T-cell (primary cell): ENCODE results near the gene DNPH1. TPM values are rescaled to one million over a fixed set of nuclear protein-coding genes. Genes with fewer than 3 reads are reported as not detected.

Experiments used
- ATAC-seq, 4 experiments: fragments of 200-7000 bp in 3 of 4; fragments of 150-1000 bp in 1 of 4; cut with Tn5 transposase; replicated peaks in 1 of 4; 1 replicate in 3 of 4; 2 replicates in 1 of 4; pipeline ENCODE4 v1.10.0; 2021; ENCODE audit warnings: moderate library complexity in 3 of 4, mild to moderate bottlenecking in 2 of 4, moderate number of reproducible peaks in 1 of 4
- CTCF ChIA-PET, 2 donors: fragments of 300-600 bp; sonication (Branson Sonifier 250); formaldehyde crosslinking; loops; one replicate each; lab custom pipeline; 2022; ENCODE audit warnings: antibody characterized with exemption in 2 of 2; lab: Charles Lee
- POLR2A ChIA-PET, 2 donors: fragments of 300-600 bp; sonication (Branson Sonifier 250); formaldehyde crosslinking; loops; one replicate each; lab custom pipeline; 2022; ENCODE audit warnings: antibody characterized with exemption in 2 of 2; lab: Charles Lee
- DNase-seq, 35 experiments: peaks; one replicate each; pipeline versions ENCODE4 v3.0.0 to v3.0.0-alpha.2; 2013 to 2023
- H3K27ac ChIP-seq: one replicate; pipeline ENCODE4 v1.5.1; 2013; ENCODE audit warnings: low read length
- H3K27me3 ChIP-seq, 2 experiments: replicated peaks in 1 of 2; 1 replicate in 1 of 2; 2 replicates in 1 of 2; pipeline versions ENCODE4 v1.6.1 to v1.7.0; 2013; ENCODE audit warnings: low read length in 1 of 2, mixed read lengths in 1 of 2; ENCODE audit not compliant: control insufficient read depth in 2 of 2, insufficient read depth in 2 of 2; ENCODE audit errors: extremely low read depth in 1 of 2
- H3K36me3 ChIP-seq, 2 donors: 1 replicate in 1 of 2; 2 replicates in 1 of 2; pipeline versions ENCODE4 v1.6.1 to v1.7.0; 2013; ENCODE audit warnings: low read length in 1 of 2; ENCODE audit not compliant: control insufficient read depth in 2 of 2, insufficient read depth in 1 of 2; ENCODE audit errors: extremely low read depth in 1 of 2
- H3K4me1 ChIP-seq, 2 experiments: 1 replicate in 1 of 2; 2 replicates in 1 of 2; pipeline versions ENCODE4 v1.6.1 to v1.7.0; 2013; ENCODE audit warnings: low read length in 2 of 2, mixed read lengths in 1 of 2; ENCODE audit not compliant: insufficient read depth in 2 of 2, control insufficient read depth in 1 of 2; ENCODE audit errors: extremely low read depth in 1 of 2
- H3K4me3 ChIP-seq, 2 donors: 1 replicate in 1 of 2; 2 replicates in 1 of 2; pipeline versions ENCODE4 v1.5.1 to v1.7.0; 2013; ENCODE audit warnings: mild to moderate bottlenecking in 2 of 2, low read length in 1 of 2, moderate library complexity in 1 of 2; ENCODE audit not compliant: control insufficient read depth in 1 of 2; ENCODE audit errors: extremely low read depth in 1 of 2
- H3K9me3 ChIP-seq: 2 replicates; pipeline ENCODE4 v1.7.0; 2013
- H3K27ac Mint-ChIP-seq, 2 donors: one replicate each; pipeline ENCODE4 v1.8.0; 2020 to 2021; ENCODE audit warnings: mild to moderate bottlenecking in 2 of 2, mixed read lengths in 2 of 2
- H3K27me3 Mint-ChIP-seq, 2 donors: one replicate each; pipeline ENCODE4 v1.8.0; 2021 to 2022; ENCODE audit warnings: mixed read lengths in 2 of 2
- H3K36me3 Mint-ChIP-seq: one replicate; pipeline ENCODE4 v1.8.0; 2021; ENCODE audit warnings: mixed read lengths
- H3K4me1 Mint-ChIP-seq, 3 donors: one replicate each; pipeline ENCODE4 v1.8.0; 2020 to 2022; ENCODE audit warnings: mixed read lengths in 3 of 3, mild to moderate bottlenecking in 1 of 3
- H3K4me3 Mint-ChIP-seq, 3 donors: one replicate each; pipeline ENCODE4 v1.8.0; 2020 to 2022; ENCODE audit warnings: mild to moderate bottlenecking in 3 of 3, mixed read lengths in 3 of 3, moderate library complexity in 3 of 3
- H3K9me3 Mint-ChIP-seq, 3 donors: one replicate each; pipeline ENCODE4 v1.8.0; 2020 to 2022; ENCODE audit warnings: mixed read lengths in 3 of 3
- WGBS: methylation state at CpG from one replicate; pipeline ENCODE4 v1.1.5; 2013; ENCODE audit warnings: missing lambda C conversion rate; ENCODE audit not compliant: insufficient coverage; 5-methylcytosine and 5-hydroxymethylcytosine counted together
- total RNA-seq, 35 experiments: library from RNA in 6 of 35; stranded (reverse) in 6 of 35; fragments of 120-200 nt in 1 of 35; gene quantifications; one replicate each; pipeline versions ENCODE4 v1.2.1 to v1.2.4 and lab custom pipeline; 2013 to 2026

The DNPH1 gene
- total RNA-seq, 5 donors from 2014 or later (not counting 1 experiment from before 2014, with no cell fraction given) = 28.5 to 76.1 (median 57.5) TPM

GRCh38 chr6:43261198-43261597 lies 31.9 kb upstream of the DNPH1 start:
- peaks cover 3 to 6% of the 10 kb centered on the region in 2 donors for H3K27me3 Mint-ChIP-seq
- no peak overlapping the region for H3K27ac ChIP-seq
- ChIA-PET CTCF (interaction anchor here in 1 of 2 donors (0.6 kb wide), 1 partner anchor 195 kb away, joined by 3 read pairs; no protein-coding TSS in a partner anchor), POLR2A (no interaction called here)
- no CpG with 5 or more reads among the region's 5 CpGs for WGBS
- no peaks in the 10 kb centered on the region for H3K36me3 Mint-ChIP-seq
- H3K36me3 ChIP-seq = no peaks in the 10 kb centered on the region
- H3K9me3 ChIP-seq = no peaks in the 10 kb centered on the region
- no peak overlapping the region for H3K4me3 Mint-ChIP-seq
- H3K27ac Mint-ChIP-seq = no peak overlapping the region
- ATAC-seq (no peak), DNase-seq (no peak)
- H3K9me3 Mint-ChIP-seq = no peaks in the 10 kb centered on the region
- H3K4me1 Mint-ChIP-seq = peaks cover 1 to 6% (median 1%) of the 10 kb centered on the region in 3 donors
- peaks cover 0 to 6% of the 10 kb centered on the region in 2 experiments for H3K4me1 ChIP-seq
- H3K4me3 ChIP-seq = no peak overlapping the region
- peaks cover 0 to 33% of the 10 kb centered on the region in 2 experiments for H3K27me3 ChIP-seq

GRCh38 chr6:43260791-43261190 lies 31.5 kb upstream of the DNPH1 start:
- Histone ChIP-seq H3K9me3 (no peaks in the 10 kb centered on the region), H3K36me3 (no peaks in the 10 kb centered on the region), H3K27ac (no peak overlapping the region), H3K4me3 (no peak overlapping the region), H3K27me3 (peaks cover 0 to 35% of the 10 kb centered on the region in 2 experiments), H3K4me1 (peaks cover 0 to 6% of the 10 kb centered on the region in 2 experiments)
- POLR2A ChIA-PET = no interaction called here
- H3K9me3 Mint-ChIP-seq = no peaks in the 10 kb centered on the region
- H3K4me1 Mint-ChIP-seq = peaks cover 1 to 6% (median 1%) of the 10 kb centered on the region in 3 donors
- H3K27ac Mint-ChIP-seq = no peak overlapping the region
- no peaks in the 10 kb centered on the region for H3K36me3 Mint-ChIP-seq
- CTCF ChIA-PET = interaction anchor here (0.5 to 0.6 kb wide), 2 partner anchors 196 to 217 kb away, joined by 3 read pairs; partner anchors contain the start of gene TJAP1 (in 1 of the 2)
- no peak for ATAC-seq
- H3K27me3 Mint-ChIP-seq = peaks cover 3 to 6% of the 10 kb centered on the region in 2 donors
- no peak overlapping the region for H3K4me3 Mint-ChIP-seq
- DNase-seq = no peak
- 86% methylated on average over 1 of the region's 4 CpGs for WGBS

- H3K9me3 Mint-ChIP-seq = no peaks in the 10 kb centered on the region
- Histone ChIP-seq H3K9me3 (no peaks in the 10 kb centered on the region), H3K4me1 (peaks cover 0 to 6% of the 10 kb centered on the region in 2 experiments), H3K36me3 (no peaks in the 10 kb centered on the region), H3K4me3 (no peak overlapping the region), H3K27ac (no peak overlapping the region), H3K27me3 (peaks cover 0 to 37% of the 10 kb centered on the region in 2 experiments)
- no peak overlapping the region for H3K4me3 Mint-ChIP-seq
- no peak for DNase-seq
- 91% methylated on average over 20 of the region's 30 CpGs for whole genome bisulfite sequencing
- H3K4me1 Mint-ChIP-seq = peaks cover 1 to 6% (median 1%) of the 10 kb centered on the region in 3 donors
- no peak overlapping the region for H3K27ac Mint-ChIP-seq
- ChIA-PET CTCF (interaction anchor here in 1 of 2 donors (0.6 kb wide), 1 partner anchor 50 kb away, joined by 3 read pairs; no protein-coding TSS in a partner anchor), POLR2A (no interaction called here)
- no peaks in the 10 kb centered on the region for H3K36me3 Mint-ChIP-seq
- ATAC-seq = no peak
- peaks cover 5 to 12% of the 10 kb centered on the region in 2 donors for H3K27me3 Mint-ChIP-seq
These were observed 29.8 kb upstream of the DNPH1 start for GRCh38 chr6:43258807-43259686.

GRCh38 chr6:43258180-43258579 lies 28.9 kb upstream of the DNPH1 start:
- Mint-ChIP-seq H3K36me3 (no peaks in the 10 kb centered on the region), H3K4me1 (no peaks in the 10 kb centered on the region), H3K27me3 (peaks cover 10 to 18% of the 10 kb centered on the region in 2 donors), H3K4me3 (no peak overlapping the region), H3K9me3 (no peaks in the 10 kb centered on the region), H3K27ac (no peak overlapping the region)
- Histone ChIP-seq H3K4me1 (peaks cover 0 to under 1% of the 10 kb centered on the region in 2 experiments), H3K27ac (no peak overlapping the region), H3K36me3 (no peaks in the 10 kb centered on the region), H3K4me3 (no peak overlapping the region), H3K9me3 (no peaks in the 10 kb centered on the region), H3K27me3 (peaks cover 0 to 40% of the 10 kb centered on the region in 2 experiments)
- POLR2A ChIA-PET = no interaction called here
- DNase-seq (no peak), ATAC-seq (no peak)
- 89% methylated on average over 1 of the region's 4 CpGs for WGBS
- CTCF ChIA-PET = no interaction called here

- ATAC-seq = no peak
- H3K4me3 ChIP-seq = no peak overlapping the region
- H3K4me1 ChIP-seq = no peaks in the 10 kb centered on the region
- ChIA-PET POLR2A (no interaction called here), CTCF (no interaction called here)
- H3K27ac Mint-ChIP-seq = no peak overlapping the region
- DNase-seq = no peak
- no peaks in the 10 kb centered on the region for H3K36me3 ChIP-seq
- H3K27ac ChIP-seq = no peak overlapping the region
- H3K27me3 ChIP-seq = peaks cover 0 to 46% of the 10 kb centered on the region in 2 experiments
- no peaks in the 10 kb centered on the region for H3K36me3 Mint-ChIP-seq
- no peaks in the 10 kb centered on the region for H3K9me3 ChIP-seq
- no peaks in the 10 kb centered on the region for H3K4me1 Mint-ChIP-seq
- WGBS = 78% methylated on average over 6 of the region's 12 CpGs
- peaks cover 16 to 24% of the 10 kb centered on the region in 2 donors for H3K27me3 Mint-ChIP-seq
- H3K9me3 Mint-ChIP-seq = no peaks in the 10 kb centered on the region
- H3K4me3 Mint-ChIP-seq = no peak overlapping the region
These were observed 28.3 kb upstream of the DNPH1 start for GRCh38 chr6:43257367-43258145.
